ENCODE data around the gene PRKCB. TPM values are rescaled to one million over a fixed set of nuclear protein-coding genes. Genes with fewer than 3 reads are reported as not detected.

The PRKCB gene
- total RNA-seq, 6 donors from 2014 or later: 9.6 to 28.0 (median 13.9) TPM

GRCh38 chr16:24052329-24053098 is 216.7 kb downstream of the PRKCB start:
- TF ChIP-seq POLR2AphosphoS5 (IDR thresholded peaks at IDR 0.05) (no peak), CTCF (IDR thresholded peaks at IDR 0.05) (no peak), EP300 (IDR thresholded peaks at IDR 0.05) (no peak), POLR2A (IDR thresholded peaks at IDR 0.05) (no peak)
- 73 to 74% methylated on average over 9 of the region's 9 CpGs for WGBS, 2 donors
- Histone ChIP-seq H3K27ac (no peak overlapping the region), H3K4me1 (no peaks in the 10 kb centered on the region), H3K4me3 (no peak overlapping the region), H3K36me3 (no peaks in the 10 kb centered on the region), H3K9me3 (no peaks in the 10 kb centered on the region), H3K27me3 (no peaks in the 10 kb centered on the region)
- DNase-seq: no peak
- no peak for ATAC-seq (ENCODE audit: low FRiP score in 2 of 2)

GRCh38 chr16:24053099-24053946 is 217.5 kb downstream of the PRKCB start:
- no peak overlapping the region for H3K27ac ChIP-seq
- no peaks in the 10 kb centered on the region for H3K4me1 ChIP-seq
- WGBS, 2 donors: 76 to 88% methylated on average over 8 of the region's 8 CpGs
- DNase-seq (no peak), ATAC-seq (ENCODE audit: low FRiP score in 2 of 2) (no peak)
- H3K9me3 ChIP-seq: no peaks in the 10 kb centered on the region
- no peaks in the 10 kb centered on the region for H3K27me3 ChIP-seq
- TF ChIP-seq CTCF (IDR thresholded peaks at IDR 0.05) (no peak), EP300 (IDR thresholded peaks at IDR 0.05) (no peak), POLR2AphosphoS5 (IDR thresholded peaks at IDR 0.05) (no peak), POLR2A (IDR thresholded peaks at IDR 0.05) (no peak)
- no peaks in the 10 kb centered on the region for H3K36me3 ChIP-seq
- H3K4me3 ChIP-seq: no peak overlapping the region

- ATAC-seq (ENCODE audit: low FRiP score in 2 of 2) (no peak), DNase-seq (no peak)
- no peak for TF ChIP-seq POLR2AphosphoS5 (IDR thresholded peaks at IDR 0.05)
- TF ChIP-seq CTCF (IDR thresholded peaks at IDR 0.05): no peak
- TF ChIP-seq EP300 (IDR thresholded peaks at IDR 0.05): no peak
- TF ChIP-seq POLR2A (IDR thresholded peaks at IDR 0.05): no peak
- 46 to 54% methylated on average over 12 of the region's 12 CpGs for WGBS, 2 donors
- Histone ChIP-seq H3K4me1 (no peaks in the 10 kb centered on the region), H3K27me3 (no peaks in the 10 kb centered on the region), H3K9me3 (no peaks in the 10 kb centered on the region), H3K36me3 (no peaks in the 10 kb centered on the region), H3K27ac (no peak overlapping the region), H3K4me3 (no peak overlapping the region)
These were observed 219.1 kb downstream of the PRKCB start for GRCh38 chr16:24054741-24055491.

- no peak overlapping the region for H3K27ac ChIP-seq
- H3K4me3 ChIP-seq: no peak overlapping the region
- no peaks in the 10 kb centered on the region for H3K9me3 ChIP-seq
- DNase-seq (no peak), ATAC-seq (ENCODE audit: low FRiP score in 2 of 2) (no peak)
- 80 to 84% methylated on average over 3 of the region's 3 CpGs for WGBS, 2 donors
- no peaks in the 10 kb centered on the region for H3K4me1 ChIP-seq
- TF ChIP-seq POLR2AphosphoS5 (IDR thresholded peaks at IDR 0.05) (no peak), CTCF (IDR thresholded peaks at IDR 0.05) (no peak), POLR2A (IDR thresholded peaks at IDR 0.05) (no peak), EP300 (IDR thresholded peaks at IDR 0.05) (no peak)
- no peaks in the 10 kb centered on the region for H3K36me3 ChIP-seq
- H3K27me3 ChIP-seq: no peaks in the 10 kb centered on the region
These were observed 226.6 kb downstream of the PRKCB start for GRCh38 chr16:24062270-24062817.

Measured in upper lobe of left lung (tissue), 6 donors.